HepG2 (cell line): ENCODE data around the gene ME3. TPM values are rescaled to one million over a fixed set of nuclear protein-coding genes. Genes with fewer than 3 reads are reported as not detected.

Experiments used
- FIP1L1 ChIP-seq: fragments of 200-400 bp; formaldehyde crosslinking; IDR thresholded peaks from 2 replicates; pipeline ENCODE4 v1.6.1; 2018; ENCODE audit warnings: low read depth, mild to moderate bottlenecking, low read length, moderate library complexity, borderline replicate concordance; ENCODE audit not compliant: insufficient read depth
- FOXA3 ChIP-seq: IDR thresholded peaks from 2 replicates; pipeline ENCODE4 v1.6.1; 2016; ENCODE audit warnings: missing genetic modification reagents, missing compliant biosample characterization
- GABPA ChIP-seq, 2 experiments: IDR thresholded peaks; 2 replicates each; pipeline ENCODE4 v1.6.1; 2011 to 2016; ENCODE audit warnings: low read depth in 2 of 2, low read length in 1 of 2, missing biosample characterization in 1 of 2, missing genetic modification characterization in 1 of 2
- GFI1 ChIP-seq: sonication (generic); formaldehyde crosslinking; IDR thresholded peaks from 2 replicates; pipeline ENCODE4 v1.5.0; 2020; ENCODE audit warnings: missing genetic modification reagents, mild to moderate bottlenecking, borderline replicate concordance
- GTF2F1 ChIP-seq: fragments of 150-350 bp; IDR thresholded peaks from 2 replicates; pipeline ENCODE4 v1.6.1; 2014; ENCODE audit warnings: low read length
- IRF2 ChIP-seq: IDR thresholded peaks from 2 replicates; pipeline ENCODE4 v1.6.1; 2018; ENCODE audit warnings: missing genetic modification reagents, missing compliant biosample characterization
- JUNB ChIP-seq: sonication (generic); formaldehyde crosslinking; IDR thresholded peaks from 2 replicates; pipeline ENCODE4 v1.8.0; 2022; ENCODE audit warnings: missing genetic modification reagents, mild to moderate bottlenecking, borderline replicate concordance
- LCORL ChIP-seq, 2 experiments: fragments of 450-650 bp in 1 of 2; sonication (generic) in 1 of 2; formaldehyde crosslinking in 1 of 2; IDR thresholded peaks; 2 replicates each; pipeline versions ENCODE4 v1.5.0 to v1.6.1; 2017 to 2020; ENCODE audit warnings: antibody characterized with exemption in 1 of 2, missing genetic modification reagents in 1 of 2
- MIXL1 ChIP-seq: IDR thresholded peaks from 2 replicates; pipeline ENCODE4 v1.6.1; 2016
- MTA3 ChIP-seq: sonication (generic); formaldehyde crosslinking; IDR thresholded peaks from 2 replicates; pipeline ENCODE4 v1.4.0; 2020; ENCODE audit warnings: missing genetic modification reagents
- NR2F2 ChIP-seq: IDR thresholded peaks from 2 replicates; pipeline ENCODE4 v1.6.1; 2012; ENCODE audit warnings: low read depth, inconsistent platforms, borderline replicate concordance
- PAWR ChIP-seq: sonication (generic); formaldehyde crosslinking; IDR thresholded peaks from 2 replicates; pipeline ENCODE4 v1.4.0; 2020; ENCODE audit warnings: missing genetic modification reagents, mild to moderate bottlenecking, borderline replicate concordance
- POGZ ChIP-seq: sonication (generic); formaldehyde crosslinking; IDR thresholded peaks from 2 replicates; pipeline ENCODE4 v1.4.0; 2020; ENCODE audit warnings: mild to moderate bottlenecking, missing genetic modification reagents
- RARA ChIP-seq: IDR thresholded peaks from 2 replicates; pipeline ENCODE4 v1.6.1; 2016; ENCODE audit warnings: missing genetic modification reagents, missing compliant biosample characterization
- RXRA ChIP-seq: sonication (generic); formaldehyde crosslinking; IDR thresholded peaks from 2 replicates; pipeline ENCODE4 v1.5.1; 2020; ENCODE audit warnings: missing genetic modification reagents
- SOX13 ChIP-seq, 3 experiments: fragments of 450-650 bp in 1 of 3; sonication (generic) in 1 of 3; formaldehyde crosslinking in 1 of 3; IDR thresholded peaks in 2 of 3; conservative IDR thresholded peaks in 1 of 3; 2 replicates each; pipeline versions ENCODE4 v1.5.0 to v1.6.1; 2016 to 2020; ENCODE audit warnings: antibody characterized with exemption in 1 of 3, mild to moderate bottlenecking in 1 of 3, missing compliant biosample characterization in 1 of 3, missing genetic modification reagents in 1 of 3, moderate library complexity in 1 of 3
- STAG1 ChIP-seq: sonication (generic); formaldehyde crosslinking; IDR thresholded peaks from 2 replicates; pipeline ENCODE4 v1.4.0; 2020; ENCODE audit warnings: missing genetic modification reagents
- ZFX ChIP-seq: sonication (generic); formaldehyde crosslinking; IDR thresholded peaks from 2 replicates; pipeline ENCODE4 v1.4.0; 2020; ENCODE audit warnings: mild to moderate bottlenecking, low read depth, missing genetic modification reagents, moderate library complexity
- ZMYM4 ChIP-seq: sonication (generic); formaldehyde crosslinking; IDR thresholded peaks from 2 replicates; pipeline ENCODE4 v1.8.1; 2023; ENCODE audit warnings: mild to moderate bottlenecking, missing genetic modification reagents
- ZNF317 ChIP-seq: sonication (generic); formaldehyde crosslinking; IDR thresholded peaks from 2 replicates; pipeline ENCODE4 v1.5.0; 2020; ENCODE audit warnings: mild to moderate bottlenecking, missing genetic modification reagents
- ZNF546 ChIP-seq: sonication (generic); formaldehyde crosslinking; conservative IDR thresholded peaks from 2 replicates; pipeline ENCODE4 v1.8.1; 2023; ENCODE audit warnings: mild to moderate bottlenecking, missing genetic modification reagents
- ZNF878 ChIP-seq: sonication (generic); formaldehyde crosslinking; IDR thresholded peaks from 2 replicates; pipeline ENCODE4 v1.8.1; 2023; ENCODE audit warnings: mild to moderate bottlenecking, missing genetic modification reagents, moderate library complexity
- polyA plus RNA-seq, 8 experiments: library from polyadenylated mRNA; depleted of rRNA in 3 of 8; stranded (reverse) in 7 of 8; unstranded in 1 of 8; fragments of >200 nt; fragmentation: Illumina TruSeq in 4 of 8; extraction: Trizol in 4 of 8; gene quantifications; 2 replicates each; pipeline versions ENCODE4 v1.2.1 to v1.2.3, GENCODE V29; 2011 to 2016; ENCODE audit warnings: low read depth in 4 of 8, missing spikeins in 1 of 8, mixed read lengths in 1 of 8; ENCODE audit not compliant: insufficient read depth in 1 of 8
- total RNA-seq, 5 experiments: library from RNA; depleted of rRNA; stranded (reverse); fragments of >200 nt; fragmentation: Illumina TruSeq; extraction: Trizol; gene quantifications; 2 replicates each; pipeline ENCODE4 v1.2.3, GENCODE V29; 2016; ENCODE audit warnings: low read depth in 1 of 5
- TF ChIP-seq, protein P1 (sequence below): IDR thresholded peaks from 2 replicates; pipeline ENCODE4 v1.6.1; 2016
- TF ChIP-seq, protein P2 (sequence below): sonication (generic); formaldehyde crosslinking; IDR thresholded peaks from 2 replicates; pipeline ENCODE4 v1.4.0; 2020; ENCODE audit warnings: low read depth, missing genetic modification reagents

The ME3 gene
- total and polyA plus RNA-seq, 2 of the 13 experiments (the other 11 are each of a cell fraction or from before 2014, with no cell fraction given), result not detected

- TF ChIP-seq RXRA (CRISPR knock-in tag) (peak; percentile 41; the same call in 1 of the 2 replicates), FIP1L1 (no peak), ZNF878 (CRISPR knock-in tag) (0 out of 2 replicates have a peak, but pooled peaks have one; percentile 14), GTF2F1 (peak; percentile 92), ZNF546 (CRISPR knock-in tag) (no peak), ZFX (0 out of 2 replicates have a peak, but pooled peaks have one; percentile 45), MTA3 (CRISPR knock-in tag) (no peak), ZMYM4 (CRISPR knock-in tag) (0 out of 2 replicates have a peak, but pooled peaks have one; percentile 17), PAWR (CRISPR knock-in tag) (no peak), RARA (CRISPR knock-in tag) (peak; percentile 68; the same call in 1 of the 2 replicates), NR2F2 (peak; percentile 33; the same call in 1 of the 2 replicates), LCORL (IDR thresholded peaks at IDR 0.05) (peak; percentile 95), LCORL (CRISPR knock-in tag; IDR thresholded peaks at IDR 0.05) (0 out of 2 replicates have a peak, but pooled peaks have one; percentile 51), JUNB (peak; percentile 71; the same call in 1 of the 2 replicates), GABPA (IDR thresholded peaks at IDR 0.05; ENCODE audit: low read depth, low read length) (no peak), GABPA (CRISPR knock-in tag; IDR thresholded peaks at IDR 0.05; ENCODE audit: low read depth) (peak; percentile 44), SOX13 (IDR thresholded peaks at IDR 0.05) (no peak), SOX13 (CRISPR knock-in tag; conservative IDR thresholded peaks at IDR 0.05 in 1 of 2, IDR thresholded peaks at IDR 0.05 in 1 of 2) (peak in 1 of 2 experiments; percentile 79; a peak in 2 of 4 replicates), MIXL1 (peak; percentile 21; the same call in 1 of the 2 replicates), STAG1 (CRISPR knock-in tag) (no peak), IRF2 (peak; percentile 67), FOXA3 (CRISPR knock-in tag) (peak; percentile 48; the same call in 1 of the 2 replicates), ZNF317 (CRISPR knock-in tag) (0 out of 2 replicates have a peak, but pooled peaks have one; percentile 52), POGZ (peak; percentile 40; the same call in 1 of the 2 replicates), GFI1 (CRISPR knock-in tag) (0 out of 2 replicates have a peak, but pooled peaks have one; percentile 30)
- TF ChIP-seq, protein P1, sequence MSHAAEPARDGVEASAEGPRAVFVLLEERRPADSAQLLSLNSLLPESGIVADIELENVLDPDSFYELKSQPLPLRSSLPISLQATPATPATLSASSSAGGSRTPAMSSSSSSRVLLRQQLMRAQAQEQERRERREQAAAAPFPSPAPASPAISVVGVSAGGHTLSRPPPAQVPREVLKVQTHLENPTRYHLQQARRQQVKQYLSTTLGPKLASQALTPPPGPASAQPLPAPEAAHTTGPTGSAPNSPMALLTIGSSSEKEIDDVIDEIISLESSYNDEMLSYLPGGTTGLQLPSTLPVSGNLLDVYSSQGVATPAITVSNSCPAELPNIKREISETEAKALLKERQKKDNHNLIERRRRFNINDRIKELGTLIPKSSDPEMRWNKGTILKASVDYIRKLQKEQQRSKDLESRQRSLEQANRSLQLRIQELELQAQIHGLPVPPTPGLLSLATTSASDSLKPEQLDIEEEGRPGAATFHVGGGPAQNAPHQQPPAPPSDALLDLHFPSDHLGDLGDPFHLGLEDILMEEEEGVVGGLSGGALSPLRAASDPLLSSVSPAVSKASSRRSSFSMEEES (CRISPR knock-in tag), result peak; percentile 58; the same call in 1 of the 2 replicates
- TF ChIP-seq, protein P2, sequence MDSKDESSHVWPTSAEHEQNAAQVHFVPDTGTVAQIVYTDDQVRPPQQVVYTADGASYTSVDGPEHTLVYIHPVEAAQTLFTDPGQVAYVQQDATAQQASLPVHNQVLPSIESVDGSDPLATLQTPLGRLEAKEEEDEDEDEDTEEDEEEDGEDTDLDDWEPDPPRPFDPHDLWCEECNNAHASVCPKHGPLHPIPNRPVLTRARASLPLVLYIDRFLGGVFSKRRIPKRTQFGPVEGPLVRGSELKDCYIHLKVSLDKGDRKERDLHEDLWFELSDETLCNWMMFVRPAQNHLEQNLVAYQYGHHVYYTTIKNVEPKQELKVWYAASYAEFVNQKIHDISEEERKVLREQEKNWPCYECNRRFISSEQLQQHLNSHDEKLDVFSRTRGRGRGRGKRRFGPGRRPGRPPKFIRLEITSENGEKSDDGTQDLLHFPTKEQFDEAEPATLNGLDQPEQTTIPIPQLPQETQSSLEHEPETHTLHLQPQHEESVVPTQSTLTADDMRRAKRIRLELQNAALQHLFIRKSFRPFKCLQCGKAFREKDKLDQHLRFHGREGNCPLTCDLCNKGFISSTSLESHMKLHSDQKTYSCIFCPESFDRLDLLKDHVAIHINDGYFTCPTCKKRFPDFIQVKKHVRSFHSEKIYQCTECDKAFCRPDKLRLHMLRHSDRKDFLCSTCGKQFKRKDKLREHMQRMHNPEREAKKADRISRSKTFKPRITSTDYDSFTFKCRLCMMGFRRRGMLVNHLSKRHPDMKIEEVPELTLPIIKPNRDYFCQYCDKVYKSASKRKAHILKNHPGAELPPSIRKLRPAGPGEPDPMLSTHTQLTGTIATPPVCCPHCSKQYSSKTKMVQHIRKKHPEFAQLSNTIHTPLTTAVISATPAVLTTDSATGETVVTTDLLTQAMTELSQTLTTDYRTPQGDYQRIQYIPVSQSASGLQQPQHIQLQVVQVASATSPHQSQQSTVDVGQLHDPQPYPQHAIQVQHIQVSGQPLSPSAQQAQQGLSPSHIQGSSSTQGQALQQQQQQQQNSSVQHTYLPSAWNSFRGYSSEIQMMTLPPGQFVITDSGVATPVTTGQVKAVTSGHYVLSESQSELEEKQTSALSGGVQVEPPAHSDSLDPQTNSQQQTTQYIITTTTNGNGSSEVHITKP (CRISPR knock-in tag), result peak; percentile 40; the same call in 1 of the 2 replicates
Measured at GRCh38 chr11:86592659-86593451, 79.6 kb downstream of the ME3 start (continued).
